Measurements from ENCODE around the gene DZIP1.
A peak's percentile ranks its signal among the peaks of the same experiment; 100 is the strongest.

Gene DZIP1

GRCh38 chr13:95642999-95643398 is 1.5 kb downstream of the DZIP1 start:
- no peak for DNase-seq (ENCODE audit: low read depth, low spot score)

GRCh38 chr13:95642028-95642621 is 2.4 kb downstream of the DZIP1 start:
- no peak for DNase-seq (ENCODE audit: low read depth, low spot score)

- DNase-seq (ENCODE audit: low read depth, low spot score) = no peak
Measured at GRCh38 chr13:95641291-95642027, 3.0 kb downstream of the DZIP1 start.

- DNase-seq (ENCODE audit: low read depth, low spot score) = no peak
Measured at GRCh38 chr13:95636853-95637252, 7.7 kb downstream of the DZIP1 start.

GRCh38 chr13:95630593-95630992 is 13.9 kb downstream of the DZIP1 start:
- DNase-seq (ENCODE audit: low read depth, low spot score) = no peak

GRCh38 chr13:95629071-95629470 is 15.4 kb downstream of the DZIP1 start:
- no peak for DNase-seq (ENCODE audit: low read depth, low spot score)

GRCh38 chr13:95628488-95628887 is 16.0 kb downstream of the DZIP1 start:
- no peak for DNase-seq (ENCODE audit: low read depth, low spot score)

- DNase-seq (ENCODE audit: low read depth, low spot score) = no peak
Measured at GRCh38 chr13:95627590-95627989, 16.9 kb downstream of the DZIP1 start.

- no peak for DNase-seq (ENCODE audit: low read depth, low spot score)
Measured at GRCh38 chr13:95626768-95627167, 17.7 kb downstream of the DZIP1 start.

GRCh38 chr13:95624020-95624419 is 20.5 kb downstream of the DZIP1 start:
- no peak for DNase-seq (ENCODE audit: low read depth, low spot score)

GRCh38 chr13:95623141-95623540 is 21.4 kb downstream of the DZIP1 start:
- DNase-seq (ENCODE audit: low read depth, low spot score) = no peak

GRCh38 chr13:95620825-95621498 is 23.5 kb downstream of the DZIP1 start:
- DNase-seq (ENCODE audit: low read depth, low spot score) = no peak

GRCh38 chr13:95620030-95620824 is 24.3 kb downstream of the DZIP1 start:
- no peak for DNase-seq (ENCODE audit: low read depth, low spot score)

GRCh38 chr13:95615539-95615938 is 29.0 kb downstream of the DZIP1 start:
- no peak for DNase-seq (ENCODE audit: low read depth, low spot score)

GRCh38 chr13:95614641-95615245 is 29.8 kb downstream of the DZIP1 start:
- no peak for DNase-seq (ENCODE audit: low read depth, low spot score)

GRCh38 chr13:95608640-95609323 is 35.7 kb downstream of the DZIP1 start:
- DNase-seq (ENCODE audit: low read depth, low spot score) = no peak

GRCh38 chr13:95607366-95607765 is 37.1 kb downstream of the DZIP1 start:
- no peak for DNase-seq (ENCODE audit: low read depth, low spot score)

GRCh38 chr13:95605448-95606125 is 38.9 kb downstream of the DZIP1 start:
- no peak for DNase-seq (ENCODE audit: low read depth, low spot score)

GRCh38 chr13:95604556-95604915 is 40.0 kb downstream of the DZIP1 start:
- DNase-seq (ENCODE audit: low read depth, low spot score) = no peak

- peak; percentile 52 for DNase-seq (ENCODE audit: low read depth, low spot score)
Measured at GRCh38 chr13:95603887-95604555, 40.5 kb downstream of the DZIP1 start.

Measured in smooth muscle cell of the brain vasculature (primary cell).